ENCODE measurements around the gene PRAC1. TPM values are rescaled to one million over a fixed set of nuclear protein-coding genes. Genes with fewer than 3 reads are reported as not detected.

The PRAC1 gene
- total and polyA plus RNA-seq, 2 donors = 7.7 to 18.0 TPM

DNA sequence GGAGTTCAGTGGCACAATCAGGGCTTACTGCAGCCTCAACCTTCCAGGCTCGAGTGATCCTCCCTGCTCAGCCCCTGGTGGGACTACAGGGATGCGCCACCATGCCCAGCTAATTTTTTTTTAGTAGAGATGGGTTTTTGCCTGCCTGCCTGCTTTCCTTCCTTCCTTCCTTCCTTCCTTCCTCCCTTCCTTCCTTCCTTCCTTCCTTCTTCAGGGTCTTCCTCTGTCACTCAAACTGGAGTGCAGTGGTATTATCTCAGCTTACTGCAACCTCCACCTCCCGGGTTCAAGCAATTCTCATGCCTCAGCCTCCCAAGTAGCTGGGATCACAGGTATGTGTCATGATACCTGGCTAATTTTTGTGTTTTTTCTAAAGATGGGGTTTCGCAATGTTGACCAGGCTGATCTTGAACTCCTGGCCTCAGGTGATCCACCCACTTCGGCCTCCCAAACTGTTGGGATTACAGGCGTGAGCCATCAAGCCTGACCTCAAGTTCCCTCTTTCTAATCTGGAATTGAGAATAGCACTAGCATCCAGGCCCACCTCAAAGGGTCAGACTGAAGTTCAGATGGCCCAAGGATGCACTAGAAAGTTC is 45.3 kb downstream of the PRAC1 start:
- no peak overlapping the region for H3K4me3 ChIP-seq (ENCODE audit: low read depth, low read length)
- 73% methylated on average over 6 of the region's 6 CpGs for WGBS
- H3K36me3 ChIP-seq (ENCODE audit: insufficient read depth) = no peaks in the 10 kb centered on the region
- no peak for DNase-seq (ENCODE audit: extremely low spot score)
- H3K4me1 ChIP-seq (ENCODE audit: insufficient read depth) = no peaks in the 10 kb centered on the region
- H3K27ac ChIP-seq (ENCODE audit: low read depth) = no peak overlapping the region

DNA sequence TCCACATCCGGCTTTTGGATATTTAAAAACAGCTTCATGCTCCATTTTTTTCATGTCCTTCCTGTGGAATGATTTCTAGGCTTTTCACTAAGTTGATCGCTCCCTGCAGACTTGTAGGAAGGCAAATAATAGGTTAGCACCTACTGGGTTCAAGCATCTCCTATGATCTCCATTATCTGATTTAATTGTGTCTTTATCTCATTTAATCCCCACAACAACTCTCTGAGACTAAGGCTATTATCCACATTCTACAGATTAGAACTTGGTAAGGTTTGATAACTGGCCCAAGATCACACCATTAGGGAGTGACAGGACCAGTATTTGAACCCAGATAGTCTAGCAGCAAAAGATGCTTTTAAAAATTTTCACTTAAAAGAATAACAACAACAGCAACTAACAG is 50.0 kb downstream of the PRAC1 start:
- Histone ChIP-seq H3K27ac (ENCODE audit: low read depth) (no peak overlapping the region), H3K4me3 (ENCODE audit: low read depth, low read length) (no peak overlapping the region), H3K36me3 (ENCODE audit: insufficient read depth) (no peaks in the 10 kb centered on the region), H3K4me1 (ENCODE audit: insufficient read depth) (no peaks in the 10 kb centered on the region)
- WGBS = 44% methylated on average over 2 of the region's 2 CpGs
- no peak for DNase-seq (ENCODE audit: extremely low spot score)

Small RNAs within 50 kb of the gene (small RNA-seq; reads per million reads assigned to genes)
- gene AC091179.2 (not detected), gene COX6B1P2 (not detected), gene MIR3185 (not detected), gene RF02132 (not detected), gene RF02133 (not detected), gene RN7SL125P (not detected)

Other genes with a start within 250 kb of the PRAC1 start
- not detected for gene HOXB1, start 191.5 kb downstream of the PRAC1 start, total RNA-seq
- not detected for gene HOXB1, start 191.5 kb downstream of the PRAC1 start, polyA plus RNA-seq
- gene HOXB2, start 177.4 kb downstream of the PRAC1 start, total RNA-seq = 3.1 TPM
- 18.6 TPM for gene HOXB2, start 177.4 kb downstream of the PRAC1 start, polyA plus RNA-seq
- 2.0 TPM for gene HOXB4, start 144.2 kb downstream of the PRAC1 start, total RNA-seq
- gene HOXB4, start 144.2 kb downstream of the PRAC1 start, polyA plus RNA-seq = 2.1 TPM
- 10.8 TPM for gene HOXB3, start 132.3 kb downstream of the PRAC1 start, total RNA-seq
- gene HOXB3, start 132.3 kb downstream of the PRAC1 start, polyA plus RNA-seq = 6.1 TPM
- gene HOXB5, start 128.7 kb downstream of the PRAC1 start, total RNA-seq = 0.16 TPM
- 1.2 TPM for gene HOXB5, start 128.7 kb downstream of the PRAC1 start, polyA plus RNA-seq
- 3.1 TPM for gene HOXB6, start 117.5 kb downstream of the PRAC1 start, total RNA-seq
- 4.0 TPM for gene HOXB6, start 117.5 kb downstream of the PRAC1 start, polyA plus RNA-seq
- 2.5 TPM for gene HOXB7, start 111.5 kb downstream of the PRAC1 start, total RNA-seq
- gene HOXB7, start 111.5 kb downstream of the PRAC1 start, polyA plus RNA-seq = 6.7 TPM
- 0.85 TPM for gene HOXB8, start 107.2 kb downstream of the PRAC1 start, total RNA-seq
- 1.2 TPM for gene HOXB8, start 107.2 kb downstream of the PRAC1 start, polyA plus RNA-seq
- gene HOXB9, start 96.2 kb downstream of the PRAC1 start, total RNA-seq = 0.85 TPM
- gene HOXB9, start 96.2 kb downstream of the PRAC1 start, polyA plus RNA-seq = 0.35 TPM
- 2.1 TPM for gene PRAC2, start 667 bp upstream of the PRAC1 start, total RNA-seq
- gene PRAC2, start 667 bp upstream of the PRAC1 start, polyA plus RNA-seq = 1.7 TPM
- gene HOXB13, start 6.2 kb upstream of the PRAC1 start, total RNA-seq = 1.7 TPM
- gene HOXB13, start 6.2 kb upstream of the PRAC1 start, polyA plus RNA-seq = 1.5 TPM
- not detected for gene TTLL6, start 94.7 kb upstream of the PRAC1 start, total RNA-seq
- gene TTLL6, start 94.7 kb upstream of the PRAC1 start, polyA plus RNA-seq = 0.15 TPM
- 67.5 TPM for gene CALCOCO2, start 108.5 kb upstream of the PRAC1 start, total RNA-seq
- 165 TPM for gene CALCOCO2, start 108.5 kb upstream of the PRAC1 start, polyA plus RNA-seq
- 37.1 TPM for gene ATP5MC1, start 170.3 kb upstream of the PRAC1 start, total RNA-seq
- 233 TPM for gene ATP5MC1, start 170.3 kb upstream of the PRAC1 start, polyA plus RNA-seq
- gene UBE2Z, start 185.9 kb upstream of the PRAC1 start, total RNA-seq = 42.0 TPM
- 56.3 TPM for gene UBE2Z, start 185.9 kb upstream of the PRAC1 start, polyA plus RNA-seq
- 31.7 TPM for gene SNF8, start 222.3 kb upstream of the PRAC1 start, total RNA-seq
- 126 TPM for gene SNF8, start 222.3 kb upstream of the PRAC1 start, polyA plus RNA-seq
- not detected for gene GIP, start 246.1 kb upstream of the PRAC1 start, total RNA-seq
- not detected for gene GIP, start 246.1 kb upstream of the PRAC1 start, polyA plus RNA-seq

Data from urinary bladder (tissue), 4 donors.